K562 (cell line): ENCODE data around the gene TP53RK. TPM values are rescaled to one million over a fixed set of nuclear protein-coding genes. Genes with fewer than 3 reads are reported as not detected.

Experiments
- ARID3A ChIP-seq: IDR thresholded peaks from 2 replicates; pipeline ENCODE4 v1.6.1; 2012; ENCODE audit warnings: low read depth, low read length, improper control_type of control experiment, borderline replicate concordance
- CTBP1 ChIP-seq: fragments of 450-650 bp; IDR thresholded peaks from 2 replicates; pipeline ENCODE4 v1.6.1; 2016; ENCODE audit warnings: borderline replicate concordance
- DPF2 ChIP-seq: fragments of 450-650 bp; IDR thresholded peaks from 2 replicates; pipeline ENCODE4 v1.6.1; 2016
- EWSR1 ChIP-seq: fragments of 450-650 bp; IDR thresholded peaks from 2 replicates; pipeline ENCODE4 v1.6.1; 2018; ENCODE audit warnings: borderline replicate concordance, mild to moderate bottlenecking, low read depth, moderate library complexity; ENCODE audit not compliant: partially characterized antibody
- FOXP1 ChIP-seq: sonication (generic); formaldehyde crosslinking; IDR thresholded peaks from 2 replicates; pipeline ENCODE4 v1.8.0; 2022; ENCODE audit warnings: mild to moderate bottlenecking, missing genetic modification reagents
- HDAC8 ChIP-seq: fragments of 450-650 bp; IDR thresholded peaks from 2 replicates; pipeline ENCODE4 v1.6.1; 2016; ENCODE audit warnings: mild to moderate bottlenecking, missing genetic modification characterization, moderate library complexity, missing compliant biosample characterization
- KAT8 ChIP-seq: fragments of 450-650 bp; IDR thresholded peaks from 2 replicates; pipeline ENCODE4 v1.6.1; 2016; ENCODE audit warnings: low read depth, mild to moderate bottlenecking
- MYNN ChIP-seq, 2 experiments: sonication (generic); formaldehyde crosslinking in 1 of 2; IDR thresholded peaks; 2 replicates each; pipeline versions ENCODE4 v1.5.0 to v1.6.1; 2016 to 2020; ENCODE audit warnings: antibody characterized with exemption in 1 of 2, missing genetic modification reagents in 1 of 2
- NFRKB ChIP-seq: fragments of 450-650 bp; IDR thresholded peaks from 2 replicates; pipeline ENCODE4 v1.6.1; 2016; ENCODE audit warnings: low read depth
- NFYB ChIP-seq: IDR thresholded peaks from 2 replicates; pipeline ENCODE4 v1.6.1; 2011; ENCODE audit warnings: mild to moderate bottlenecking, moderate library complexity; ENCODE audit not compliant: insufficient read length; ENCODE audit errors: extremely low read depth
- NR0B1 ChIP-seq: fragments of 450-650 bp; IDR thresholded peaks from one replicate; pipeline ENCODE4 v1.6.1; 2018; ENCODE audit warnings: mild to moderate bottlenecking, moderate library complexity; ENCODE audit not compliant: partially characterized antibody
- PURB ChIP-seq: sonication (generic); formaldehyde crosslinking; IDR thresholded peaks from 2 replicates; pipeline ENCODE4 v1.9.0; 2021; ENCODE audit warnings: low read depth, mild to moderate bottlenecking, missing genetic modification reagents
- SMARCE1 ChIP-seq: fragments of 450-650 bp; IDR thresholded peaks from 2 replicates; pipeline ENCODE4 v1.7.1; 2016; ENCODE audit warnings: mild to moderate bottlenecking
- TARDBP ChIP-seq: fragments of 450-650 bp; IDR thresholded peaks from 2 replicates; pipeline ENCODE4 v1.6.1; 2016
- ZEB2 ChIP-seq: fragments of 450-650 bp; IDR thresholded peaks from 2 replicates; pipeline ENCODE4 v1.6.1; 2016
- ZNF444 ChIP-seq: fragments of 250-450 bp; sonication (Bioruptor Pico); IDR thresholded peaks from 2 replicates; pipeline ENCODE4 v1.4.0; 2020; ENCODE audit warnings: mild to moderate bottlenecking, moderate library complexity
- ZNF561 ChIP-seq: fragments of 450-650 bp; formaldehyde crosslinking; conservative IDR thresholded peaks from 2 replicates; pipeline ENCODE4 v1.4.0; 2020; ENCODE audit warnings: mild to moderate bottlenecking, moderate library complexity
- ZNF764 ChIP-seq: fragments of 250-450 bp; sonication (Bioruptor Pico); IDR thresholded peaks from 2 replicates; pipeline ENCODE4 v1.4.0; 2020; ENCODE audit warnings: low read depth, mild to moderate bottlenecking, moderate library complexity
- ZNF77 ChIP-seq: fragments of 250-450 bp; sonication (Bioruptor Pico); IDR thresholded peaks from 2 replicates; pipeline ENCODE4 v1.5.0; 2020
- ZNF778 ChIP-seq: fragments of 450-650 bp; formaldehyde crosslinking; IDR thresholded peaks from 2 replicates; pipeline ENCODE4 v1.4.0; 2020; ENCODE audit warnings: mild to moderate bottlenecking, moderate library complexity
- polyA plus RNA-seq, 8 experiments: library from polyadenylated mRNA; depleted of rRNA in 4 of 8; stranded (reverse) in 5 of 8; unstranded in 3 of 8; fragments of >200 nt; fragmentation: Nextera tagmentation in 2 of 8; fragmentation: Illumina TruSeq in 1 of 8; extraction: Ambion mirVana in 2 of 8; extraction: Trizol in 1 of 8; gene quantifications; 2 replicates each; pipeline versions ENCODE4 v1.2.1 to v1.2.3, GENCODE V29; 2011 to 2014; ENCODE audit warnings: inconsistent platforms in 1 of 8, missing spikeins in 1 of 8
- total RNA-seq, 7 experiments: library from RNA; depleted of rRNA in 6 of 7; stranded (reverse); fragments of >200 nt in 6 of 7; fragmentation: Illumina TruSeq in 2 of 7; extraction: Trizol in 2 of 7; gene quantifications; 2 replicates each; pipeline versions ENCODE4 v1.2.1 to v1.2.3, GENCODE V29; 2011 to 2021; ENCODE audit warnings: low replicate concordance in 1 of 7
- TF ChIP-seq, protein P1 (sequence below): fragments of 250-450 bp; sonication (Bioruptor Pico); IDR thresholded peaks from 2 replicates; pipeline ENCODE4 v1.8.0; 2021; ENCODE audit warnings: moderate library complexity, mild to moderate bottlenecking, inconsistent platforms
- TF ChIP-seq, protein P2 (sequence below), 2 experiments: fragments of 450-650 bp in 1 of 2; sonication (generic) in 1 of 2; formaldehyde crosslinking in 1 of 2; IDR thresholded peaks in 1 of 2; conservative IDR thresholded peaks in 1 of 2; 2 replicates each; pipeline versions ENCODE4 v1.6.1 to v1.8.1; 2016 to 2023; ENCODE audit warnings: mild to moderate bottlenecking in 2 of 2, moderate library complexity in 2 of 2, inconsistent platforms in 1 of 2, missing genetic modification reagents in 1 of 2
- TF ChIP-seq, protein P3 (sequence below): sonication (generic); formaldehyde crosslinking; IDR thresholded peaks from 2 replicates; pipeline ENCODE4 v1.8.0; 2022; ENCODE audit warnings: mild to moderate bottlenecking, missing genetic modification reagents, borderline replicate concordance

The TP53RK gene
- total and polyA plus RNA-seq, 9 of the 15 experiments (the other 6 are each of a cell fraction or from before 2014, with no cell fraction given) = 2.9 to 43.5 (median 17.2) TPM

DNA sequence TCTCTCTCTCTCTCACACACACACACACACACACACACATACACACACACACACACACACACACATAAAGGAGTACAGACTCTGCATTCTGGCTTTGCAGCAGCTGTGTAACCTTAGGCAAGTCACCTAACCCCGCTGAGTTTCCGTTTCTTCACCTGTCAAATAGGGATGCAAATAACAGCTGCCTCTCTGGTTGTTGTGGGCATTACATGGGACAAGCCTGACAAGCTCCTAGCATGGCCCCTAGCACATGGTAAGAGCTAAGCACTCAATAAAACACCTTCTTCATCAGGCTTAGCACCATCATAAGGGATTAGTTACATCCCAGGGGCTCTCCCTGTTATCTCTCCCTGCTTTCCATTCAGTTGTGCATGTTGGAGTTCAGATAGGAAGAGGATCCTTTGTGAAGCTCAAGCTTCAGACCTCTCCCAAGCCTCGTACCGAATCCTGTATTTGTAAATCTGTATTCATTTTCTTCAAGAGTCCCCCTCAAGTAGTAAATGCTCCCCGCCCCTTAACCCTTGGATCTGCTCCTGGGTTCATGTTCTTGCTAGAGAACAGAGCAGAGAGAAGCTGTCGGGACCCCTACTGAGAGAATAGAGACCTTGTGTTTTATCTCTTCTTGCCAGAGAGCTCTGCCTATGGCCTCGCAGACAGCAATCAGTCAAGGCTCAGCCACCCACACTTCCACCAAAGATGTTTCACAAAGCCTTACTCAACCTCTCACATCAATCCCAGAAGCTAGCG lies 40.2 kb downstream of the TP53RK start (continued):
- no peak for TF ChIP-seq ARID3A
- no peak for TF ChIP-seq TARDBP
- no peak for TF ChIP-seq FOXP1 (CRISPR knock-in tag)
- no peak; the same call in 1 of the 2 replicates for TF ChIP-seq SMARCE1
- no peak; the same call in 1 of the 2 replicates for TF ChIP-seq ZEB2
- TF ChIP-seq DPF2 = peak; percentile 86
- no peak for TF ChIP-seq EWSR1
- no peak for TF ChIP-seq NR0B1
- TF ChIP-seq ZNF77 (CRISPR knock-in tag) = no peak
- TF ChIP-seq KAT8 = no peak
- TF ChIP-seq, protein P1, sequence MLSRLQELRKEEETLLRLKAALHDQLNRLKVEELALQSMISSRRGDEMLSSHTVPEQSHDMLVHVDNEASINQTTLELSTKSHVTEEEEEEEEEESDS = no peak
- TF ChIP-seq, protein P2, sequence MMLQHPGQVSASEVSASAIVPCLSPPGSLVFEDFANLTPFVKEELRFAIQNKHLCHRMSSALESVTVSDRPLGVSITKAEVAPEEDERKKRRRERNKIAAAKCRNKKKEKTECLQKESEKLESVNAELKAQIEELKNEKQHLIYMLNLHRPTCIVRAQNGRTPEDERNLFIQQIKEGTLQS (IDR thresholded peaks at IDR 0.05) = no peak
- TF ChIP-seq, protein P2 (CRISPR knock-in tag; conservative IDR thresholded peaks at IDR 0.05) = no peak
- TF ChIP-seq NFYB = no peak
- no peak for TF ChIP-seq HDAC8 (tag)
- TF ChIP-seq ZNF764 = no peak
- peak; percentile 43; the same call in 1 of the 2 replicates for TF ChIP-seq CTBP1
- no peak for TF ChIP-seq PURB (CRISPR knock-in tag)
- TF ChIP-seq, protein P3, sequence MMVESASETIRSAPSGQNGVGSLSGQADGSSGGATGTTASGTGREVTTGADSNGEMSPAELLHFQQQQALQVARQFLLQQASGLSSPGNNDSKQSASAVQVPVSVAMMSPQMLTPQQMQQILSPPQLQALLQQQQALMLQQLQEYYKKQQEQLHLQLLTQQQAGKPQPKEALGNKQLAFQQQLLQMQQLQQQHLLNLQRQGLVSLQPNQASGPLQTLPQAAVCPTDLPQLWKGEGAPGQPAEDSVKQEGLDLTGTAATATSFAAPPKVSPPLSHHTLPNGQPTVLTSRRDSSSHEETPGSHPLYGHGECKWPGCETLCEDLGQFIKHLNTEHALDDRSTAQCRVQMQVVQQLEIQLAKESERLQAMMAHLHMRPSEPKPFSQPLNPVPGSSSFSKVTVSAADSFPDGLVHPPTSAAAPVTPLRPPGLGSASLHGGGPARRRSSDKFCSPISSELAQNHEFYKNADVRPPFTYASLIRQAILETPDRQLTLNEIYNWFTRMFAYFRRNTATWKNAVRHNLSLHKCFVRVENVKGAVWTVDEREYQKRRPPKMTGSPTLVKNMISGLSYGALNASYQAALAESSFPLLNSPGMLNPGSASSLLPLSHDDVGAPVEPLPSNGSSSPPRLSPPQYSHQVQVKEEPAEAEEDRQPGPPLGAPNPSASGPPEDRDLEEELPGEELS (CRISPR knock-in tag) = no peak
- no peak for TF ChIP-seq ZNF561 (CRISPR knock-in tag)
- no peak for TF ChIP-seq ZNF778 (CRISPR knock-in tag)
- TF ChIP-seq NFRKB = no peak
- no peak for TF ChIP-seq ZNF444 (CRISPR knock-in tag)
- TF ChIP-seq MYNN (IDR thresholded peaks at IDR 0.05) = peak; percentile 53; the same call in 1 of the 2 replicates
- TF ChIP-seq MYNN (CRISPR knock-in tag; IDR thresholded peaks at IDR 0.05) = no peak
